HEK293T (cell line): ENCODE data around the gene TGM2.

Experiments used
- CTCF ChIA-PET: fragments of 350-600 bp; formaldehyde crosslinking; extraction: SDS; loops from one replicate; lab custom pipeline; 2021; ENCODE audit warnings: antibody characterized with exemption, inconsistent platforms; lab: Yijun Ruan, JAX
- POLR2A ChIA-PET: fragments of 350-600 bp; formaldehyde crosslinking; extraction: SDS; loops from one replicate; lab custom pipeline; 2020; ENCODE audit warnings: antibody characterized with exemption, inconsistent platforms; lab: Yijun Ruan, JAX
- DNase-seq: peaks from one replicate; pipeline ENCODE4 v3.0.0; 2012; ENCODE audit warnings: mixed read lengths; ENCODE audit errors: extremely low spot score
- ARNT ChIP-seq: fragments of 450-650 bp; IDR thresholded peaks from 2 replicates; pipeline ENCODE4 v1.6.1; 2017; ENCODE audit warnings: mild to moderate bottlenecking
- BHLHE40 ChIP-seq: fragments of 450-650 bp; IDR thresholded peaks from 2 replicates; pipeline ENCODE4 v1.6.1; 2016; ENCODE audit warnings: mild to moderate bottlenecking, moderate library complexity, borderline replicate concordance
- CTBP1 ChIP-seq: fragments of 450-650 bp; IDR thresholded peaks from 2 replicates; pipeline ENCODE4 v1.6.1; 2016; ENCODE audit warnings: borderline replicate concordance
- ELF4 ChIP-seq: fragments of 450-650 bp; IDR thresholded peaks from 2 replicates; pipeline ENCODE4 v1.6.1; 2017; ENCODE audit warnings: antibody characterized with exemption
- FOXA1 ChIP-seq: fragments of 450-650 bp; IDR thresholded peaks from 2 replicates; pipeline ENCODE4 v1.6.1; 2016; ENCODE audit warnings: mild to moderate bottlenecking
- FOXK2 ChIP-seq: fragments of 450-650 bp; IDR thresholded peaks from 2 replicates; pipeline ENCODE4 v1.6.1; 2016; ENCODE audit warnings: mild to moderate bottlenecking
- FOXM1 ChIP-seq: fragments of 450-650 bp; IDR thresholded peaks from 2 replicates; pipeline ENCODE4 v1.6.1; 2017; ENCODE audit warnings: mild to moderate bottlenecking, borderline replicate concordance
- HDGF ChIP-seq: fragments of 450-650 bp; IDR thresholded peaks from 2 replicates; pipeline ENCODE4 v1.6.1; 2017; ENCODE audit warnings: antibody characterized with exemption, borderline replicate concordance
- L3MBTL2 ChIP-seq: fragments of 450-650 bp; conservative IDR thresholded peaks from 2 replicates; pipeline ENCODE4 v1.6.1; 2016; ENCODE audit warnings: mild to moderate bottlenecking
- LEF1 ChIP-seq: fragments of 450-650 bp; IDR thresholded peaks from 2 replicates; pipeline ENCODE4 v1.6.1; 2017; ENCODE audit warnings: mild to moderate bottlenecking, borderline replicate concordance
- NFRKB ChIP-seq: fragments of 450-650 bp; IDR thresholded peaks from 2 replicates; pipeline ENCODE4 v1.6.1; 2016; ENCODE audit warnings: mild to moderate bottlenecking, moderate library complexity
- SP1 ChIP-seq: fragments of 450-650 bp; IDR thresholded peaks from 2 replicates; pipeline ENCODE4 v1.6.1; 2017
- SUZ12 ChIP-seq: fragments of 450-650 bp; IDR thresholded peaks from 2 replicates; pipeline ENCODE4 v1.6.1; 2016; ENCODE audit warnings: mild to moderate bottlenecking
- TARDBP ChIP-seq: fragments of 450-650 bp; IDR thresholded peaks from 2 replicates; pipeline ENCODE4 v1.6.1; 2016
- ZNF384 ChIP-seq: fragments of 450-650 bp; IDR thresholded peaks from 2 replicates; pipeline ENCODE4 v1.6.1; 2016
- TF ChIP-seq, protein P1 (sequence below): fragments of 450-650 bp; IDR thresholded peaks from 2 replicates; pipeline ENCODE4 v1.6.1; 2016

The TGM2 gene

DNA sequence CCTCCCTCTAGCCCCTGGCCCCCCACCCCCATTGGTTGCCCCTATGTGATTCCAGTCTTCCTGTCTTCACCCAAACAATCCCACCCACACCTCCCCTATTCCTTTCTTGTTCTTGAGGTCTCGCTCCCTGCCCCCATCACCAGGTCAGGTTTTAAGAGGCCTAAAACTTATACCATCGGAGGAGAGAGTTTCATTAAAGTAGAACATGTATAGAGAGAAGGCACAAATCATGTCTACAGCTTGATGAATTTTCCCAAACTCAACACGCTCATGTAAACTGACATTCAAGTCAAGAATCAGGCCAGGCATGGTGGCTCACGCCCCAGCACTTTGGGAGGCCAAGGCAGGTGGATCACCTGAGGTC is 44.5 kb downstream of the TGM2 start:
- DNase-seq = no peak
- ChIA-PET POLR2A (no interaction called here), CTCF (no interaction called here)
- TF ChIP-seq LEF1 (no peak), FOXK2 (no peak), ELF4 (no peak), FOXA1 (no peak), SUZ12 (no peak), CTBP1 (no peak), L3MBTL2 (no peak), TARDBP (no peak), ARNT (no peak), SP1 (no peak), BHLHE40 (no peak), HDGF (no peak), ZNF384 (no peak), NFRKB (no peak)
- TF ChIP-seq, protein P1, sequence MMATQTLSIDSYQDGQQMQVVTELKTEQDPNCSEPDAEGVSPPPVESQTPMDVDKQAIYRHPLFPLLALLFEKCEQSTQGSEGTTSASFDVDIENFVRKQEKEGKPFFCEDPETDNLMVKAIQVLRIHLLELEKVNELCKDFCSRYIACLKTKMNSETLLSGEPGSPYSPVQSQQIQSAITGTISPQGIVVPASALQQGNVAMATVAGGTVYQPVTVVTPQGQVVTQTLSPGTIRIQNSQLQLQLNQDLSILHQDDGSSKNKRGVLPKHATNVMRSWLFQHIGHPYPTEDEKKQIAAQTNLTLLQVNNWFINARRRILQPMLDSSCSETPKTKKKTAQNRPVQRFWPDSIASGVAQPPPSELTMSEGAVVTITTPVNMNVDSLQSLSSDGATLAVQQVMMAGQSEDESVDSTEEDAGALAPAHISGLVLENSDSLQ = no peak

DNA sequence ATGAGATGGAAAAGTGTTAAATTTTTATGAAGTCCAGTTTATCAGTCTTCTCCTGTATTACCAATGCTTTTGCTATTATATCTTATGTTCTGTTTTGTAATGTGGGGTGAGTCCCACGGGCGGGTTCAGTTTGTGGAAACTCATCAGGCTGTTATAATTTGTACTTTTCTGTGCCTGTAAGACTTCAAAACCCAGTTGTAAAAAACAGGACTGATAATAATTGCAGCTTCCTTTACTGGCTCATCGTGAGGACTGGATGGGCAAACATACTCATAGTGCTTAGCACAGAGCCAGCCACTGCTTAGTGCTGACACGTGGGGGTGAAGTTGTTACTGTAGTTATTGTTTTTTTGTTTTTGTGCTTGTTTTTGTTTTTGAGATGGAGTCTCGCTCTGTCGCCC is 45.6 kb downstream of the TGM2 start:
- DNase-seq = no peak
- ChIA-PET CTCF (no interaction called here), POLR2A (no interaction called here)
- TF ChIP-seq TARDBP (no peak), CTBP1 (no peak), ZNF384 (no peak), ELF4 (no peak), L3MBTL2 (no peak), FOXM1 (no peak), FOXA1 (no peak), LEF1 (no peak), ARNT (no peak), FOXK2 (no peak), SP1 (no peak)
- TF ChIP-seq, protein P1 = no peak

DNA sequence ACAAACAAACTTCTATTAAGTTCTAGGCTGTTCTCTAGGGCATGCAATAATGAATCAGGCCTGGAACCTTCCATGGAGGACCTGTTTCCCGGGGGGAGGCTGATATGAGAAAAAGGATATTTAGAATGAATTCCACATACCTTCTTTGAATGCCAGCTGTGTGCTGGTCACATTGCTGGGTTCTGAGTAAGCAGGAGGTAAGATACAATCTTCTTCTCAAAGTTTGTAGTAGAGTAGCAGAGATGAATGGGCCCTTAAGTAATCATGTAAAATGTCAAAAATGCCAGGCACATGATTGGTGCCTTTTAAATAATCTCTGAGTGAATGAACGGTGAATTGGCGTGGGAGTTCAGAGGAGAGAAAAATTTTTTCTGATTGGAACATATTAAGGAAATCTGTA is 47.4 kb downstream of the TGM2 start:
- no peak for DNase-seq
- TF ChIP-seq TARDBP = no peak
- TF ChIP-seq HDGF = no peak
- TF ChIP-seq FOXK2 = no peak
- no peak for TF ChIP-seq CTBP1
- ChIA-PET CTCF (no interaction called here), POLR2A (no interaction called here)

- ChIA-PET CTCF (no interaction called here), POLR2A (no interaction called here)
- no peak for DNase-seq
- no peak for TF ChIP-seq SUZ12
- no peak for TF ChIP-seq ZNF384
- TF ChIP-seq, protein P1 = no peak
- no peak for TF ChIP-seq CTBP1
- no peak for TF ChIP-seq FOXM1
- TF ChIP-seq HDGF = no peak
- no peak for TF ChIP-seq ARNT
- no peak for TF ChIP-seq FOXA1
- TF ChIP-seq TARDBP = no peak
- TF ChIP-seq LEF1 = no peak
- TF ChIP-seq NFRKB = no peak
- TF ChIP-seq FOXK2 = no peak
- no peak for TF ChIP-seq BHLHE40
- TF ChIP-seq SP1 = no peak
- TF ChIP-seq ELF4 = no peak
- TF ChIP-seq L3MBTL2 = no peak
Observed at GRCh38 chr20:38117205-38117604, 47.9 kb downstream of the TGM2 start.

DNA sequence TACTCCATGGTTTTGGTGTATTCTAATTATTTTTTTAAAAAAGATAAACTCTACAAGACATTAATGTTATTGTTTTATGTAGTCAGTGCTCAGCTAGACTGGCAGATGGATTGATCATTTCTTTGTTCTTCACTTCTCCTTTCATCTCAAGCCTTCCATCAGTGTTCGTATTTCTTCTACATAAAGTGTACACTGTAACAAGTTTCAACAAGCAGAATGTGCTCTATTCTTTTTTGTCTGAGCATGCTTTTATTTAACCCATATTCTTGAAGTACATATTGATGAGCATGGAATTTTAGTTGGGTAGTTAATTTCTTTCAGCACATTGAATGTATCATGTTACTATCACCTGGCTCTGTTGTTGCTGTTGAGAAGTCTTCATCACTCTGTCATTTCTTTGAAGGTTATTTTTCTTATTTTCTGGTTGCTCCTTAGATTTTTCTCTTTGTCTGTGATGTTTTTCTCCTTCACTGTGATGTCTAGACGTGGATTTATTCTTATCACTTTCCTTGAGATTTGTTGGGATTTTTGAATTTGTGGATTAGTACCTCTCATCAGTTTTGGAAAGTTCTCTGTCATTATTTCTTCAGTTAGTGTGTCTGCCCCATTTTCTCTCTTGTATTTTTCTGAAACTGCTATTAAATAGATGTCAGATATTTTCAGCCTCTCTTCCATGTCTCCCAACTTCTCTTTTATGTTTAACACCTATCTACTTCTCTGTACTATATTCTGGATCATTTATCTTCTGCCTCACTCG is 48.5 kb downstream of the TGM2 start:
- POLR2A ChIA-PET = no interaction called here
- TF ChIP-seq CTBP1 = no peak
- no peak for TF ChIP-seq ARNT
- TF ChIP-seq, protein P1 = no peak
- no peak for TF ChIP-seq TARDBP
- no peak for TF ChIP-seq FOXA1
- TF ChIP-seq HDGF = no peak
- no peak for TF ChIP-seq FOXK2
- no peak for TF ChIP-seq FOXM1
- no peak for TF ChIP-seq ELF4
- no peak for TF ChIP-seq LEF1
- TF ChIP-seq NFRKB = no peak
- no peak for TF ChIP-seq ZNF384
- DNase-seq = no peak
- CTCF ChIA-PET = no interaction called here

DNA sequence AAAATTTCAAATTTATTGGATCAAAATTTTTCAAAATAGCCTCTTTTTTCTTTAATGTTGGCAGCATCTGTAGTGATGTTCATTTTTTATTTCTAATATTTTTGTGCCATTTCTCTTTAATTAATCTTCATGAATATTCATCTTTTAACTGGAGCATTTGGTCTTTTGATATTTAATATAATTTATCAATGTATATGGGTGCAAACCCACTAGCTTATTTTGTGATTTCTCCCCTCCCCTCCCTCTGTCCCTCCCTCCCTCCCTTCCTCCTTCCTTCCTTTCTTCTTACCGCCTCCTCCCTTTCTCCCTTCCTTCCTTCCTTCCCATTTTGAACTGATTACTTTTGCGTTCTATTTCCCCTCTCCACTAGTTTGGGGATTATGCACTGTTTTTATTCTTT is 49.2 kb downstream of the TGM2 start:
- no peak for TF ChIP-seq ARNT
- TF ChIP-seq ELF4 = no peak
- no peak for TF ChIP-seq FOXK2
- CTCF ChIA-PET = no interaction called here
- POLR2A ChIA-PET = no interaction called here
- no peak for DNase-seq
